8988T (cell line): ENCODE results near the gene RIMS3.
"Not testable (repeated sequence)": the region's sequence is repeated elsewhere in the genome, so short reads cannot be mapped to it uniquely, and the experiment has no call there.

Experiments used
- DNase-seq: peaks from one replicate; pipeline ENCODE4 v3.0.0; 2011

Gene RIMS3

DNA sequence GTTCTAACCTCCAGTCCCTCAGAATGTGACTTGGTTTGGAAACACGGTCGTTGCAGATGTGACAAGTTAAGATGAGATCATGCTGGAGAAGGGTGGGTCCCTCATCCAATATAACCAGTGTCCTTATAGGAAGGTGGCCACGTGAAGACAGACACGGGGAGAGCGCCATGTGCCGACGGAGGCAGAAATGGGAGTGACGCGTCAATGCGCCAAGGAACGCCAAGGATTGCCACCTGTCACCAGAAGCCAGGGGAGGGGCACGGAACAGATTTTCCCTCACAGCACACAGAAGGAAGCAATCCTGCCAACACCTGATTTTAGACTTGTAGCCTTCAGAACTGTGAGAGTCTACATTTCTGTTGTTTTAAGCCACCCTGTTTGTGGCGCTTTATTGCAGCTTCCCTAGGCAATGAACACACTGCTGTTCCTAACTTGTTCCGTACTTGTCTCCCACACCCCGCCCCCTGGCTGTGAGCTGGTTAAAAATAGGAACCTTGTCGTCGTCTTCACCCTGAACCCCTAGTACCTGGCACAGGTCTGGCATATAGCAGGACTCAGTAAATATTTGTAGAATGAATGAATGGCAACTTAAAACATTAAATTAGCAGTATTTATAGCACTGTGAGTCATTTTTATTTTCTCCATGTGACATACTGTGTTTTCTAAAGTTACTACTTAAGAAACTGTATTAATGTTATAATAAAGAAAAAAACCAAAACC lies 14.2 kb downstream of the RIMS3 start:
- no peak for DNase-seq

DNA sequence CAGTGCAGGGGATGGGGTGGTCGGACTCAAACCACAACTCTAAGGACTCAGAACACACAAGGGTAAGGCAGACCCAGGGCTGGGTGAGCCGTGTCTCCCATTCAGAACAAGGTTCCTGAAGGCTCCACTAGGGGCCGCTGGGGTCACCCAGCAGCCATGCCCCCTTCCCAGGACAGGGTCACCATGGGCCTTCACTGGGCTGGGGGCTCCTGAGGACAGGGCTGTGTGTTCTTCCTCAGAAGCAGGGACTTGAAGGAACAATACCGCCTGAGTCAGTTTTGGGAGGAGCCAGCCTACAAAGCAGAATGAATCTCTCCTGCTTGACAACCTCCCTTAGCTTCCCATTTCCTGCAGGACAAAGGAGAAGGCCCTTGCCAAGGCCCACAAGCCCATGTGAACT lies 15.4 kb downstream of the RIMS3 start:
- DNase-seq = no peak

DNA sequence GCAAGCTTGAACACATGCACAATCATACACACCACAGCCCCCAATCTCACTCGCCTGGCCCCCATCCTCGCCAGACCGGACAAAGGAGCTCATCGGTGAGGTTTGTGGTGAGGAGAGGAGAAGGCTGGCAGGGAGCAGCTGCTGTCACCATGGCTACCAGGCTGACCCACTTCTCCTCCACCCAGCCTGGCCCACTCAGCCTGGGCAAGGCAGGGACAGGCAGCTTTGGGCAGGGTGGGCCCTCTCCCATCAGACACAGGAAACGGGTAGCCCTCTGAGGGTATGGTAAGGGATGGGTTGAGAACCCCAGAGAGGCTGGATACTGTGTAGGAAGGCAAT lies 15.9 kb downstream of the RIMS3 start:
- DNase-seq = no peak

DNA sequence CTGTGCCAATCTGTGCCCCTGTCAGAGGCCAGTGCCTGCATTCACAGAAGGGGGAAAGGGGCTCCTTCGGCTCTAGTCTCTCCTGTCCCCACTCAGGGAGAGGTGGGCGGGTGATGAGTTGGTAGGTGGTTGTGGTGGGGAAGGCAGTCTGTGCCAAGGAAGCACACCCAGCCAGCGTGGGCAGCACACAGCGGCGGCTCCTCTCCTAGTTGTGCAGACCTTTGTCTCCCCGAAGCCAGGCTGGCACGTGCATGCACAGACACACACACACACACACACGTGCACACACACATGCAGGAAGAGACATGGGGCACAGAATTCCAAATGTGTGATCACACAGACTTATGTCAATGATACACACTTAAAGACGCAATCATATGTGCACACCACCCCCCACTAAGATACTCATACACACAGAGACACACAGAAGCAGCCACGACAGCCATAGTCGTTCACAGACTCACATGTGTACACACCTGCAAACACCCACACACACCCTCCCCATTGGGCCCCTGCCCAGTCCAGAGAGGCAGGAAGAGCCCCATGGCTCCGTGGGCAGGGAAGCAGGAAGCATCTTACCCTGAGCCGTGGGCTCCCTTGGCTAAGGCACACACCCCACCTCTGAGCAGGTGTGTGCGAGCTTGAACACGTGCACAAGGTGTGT lies 16.4 kb downstream of the RIMS3 start:
- no peak for DNase-seq

DNA sequence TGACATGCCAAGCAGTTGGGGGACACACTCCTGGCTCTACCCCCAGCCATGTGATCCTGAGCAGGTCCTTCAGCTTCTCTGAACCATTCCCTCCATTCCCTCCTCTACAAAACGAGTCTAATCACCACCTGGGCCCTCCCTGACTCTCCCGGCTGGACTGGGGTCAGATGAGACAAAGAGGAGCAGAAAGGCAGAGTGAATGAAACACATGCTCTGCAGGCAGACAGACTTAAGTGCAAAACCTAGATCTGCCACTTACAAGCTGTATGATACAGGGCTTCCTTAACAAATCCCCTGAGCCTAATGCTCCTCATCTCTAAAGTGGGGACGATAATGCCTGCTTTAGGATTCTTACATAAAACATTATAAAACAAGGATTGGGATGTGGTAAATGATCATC lies 17.3 kb downstream of the RIMS3 start:
- DNase-seq = no peak

DNA sequence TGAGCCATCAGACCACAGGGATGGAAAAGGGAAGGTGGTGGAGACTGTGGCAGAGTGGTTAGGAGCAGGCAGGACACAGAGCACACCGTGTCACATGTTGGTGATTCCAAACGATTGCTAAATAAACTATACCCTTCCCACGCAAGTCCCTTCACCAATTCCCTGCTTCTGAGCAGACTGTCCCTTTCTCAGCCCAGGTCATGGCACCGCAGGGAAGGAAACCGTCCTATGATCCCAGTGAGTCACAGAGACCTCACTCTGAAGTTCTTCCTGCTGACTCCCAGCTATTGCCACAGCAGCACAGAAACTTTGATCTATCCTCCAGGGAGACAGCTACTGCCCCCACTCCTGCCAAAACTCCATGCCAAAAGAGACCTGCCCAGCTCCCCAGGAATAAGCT lies 19.2 kb downstream of the RIMS3 start:
- no peak for DNase-seq

DNA sequence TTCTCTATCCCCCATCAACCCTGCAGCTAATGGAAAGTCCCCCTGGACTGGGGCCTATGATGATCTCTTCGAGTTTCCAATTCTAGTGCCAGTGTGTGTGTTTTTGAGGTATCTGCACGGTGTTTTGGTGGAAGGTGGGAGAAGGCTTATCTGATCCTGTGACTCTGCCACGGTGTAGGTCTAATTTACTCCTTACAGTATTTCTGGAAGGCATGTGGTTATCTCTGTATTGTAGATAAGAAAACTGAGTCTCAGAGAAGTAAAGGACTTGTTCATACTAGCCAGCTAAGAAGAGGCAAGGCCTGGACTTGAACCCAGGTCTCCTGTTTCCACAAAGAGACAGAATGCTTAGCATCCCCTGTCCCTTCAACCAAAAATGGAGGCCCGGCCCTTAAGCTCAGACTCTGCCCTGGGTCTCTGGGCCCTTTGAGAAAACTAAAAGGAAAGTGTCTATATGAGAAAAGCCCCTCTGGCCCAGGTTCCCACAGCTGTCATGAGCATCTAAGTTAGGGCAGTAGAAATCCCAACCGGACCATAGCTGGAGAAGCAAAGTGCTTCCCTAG lies 20.3 kb downstream of the RIMS3 start:
- no peak for DNase-seq

DNA sequence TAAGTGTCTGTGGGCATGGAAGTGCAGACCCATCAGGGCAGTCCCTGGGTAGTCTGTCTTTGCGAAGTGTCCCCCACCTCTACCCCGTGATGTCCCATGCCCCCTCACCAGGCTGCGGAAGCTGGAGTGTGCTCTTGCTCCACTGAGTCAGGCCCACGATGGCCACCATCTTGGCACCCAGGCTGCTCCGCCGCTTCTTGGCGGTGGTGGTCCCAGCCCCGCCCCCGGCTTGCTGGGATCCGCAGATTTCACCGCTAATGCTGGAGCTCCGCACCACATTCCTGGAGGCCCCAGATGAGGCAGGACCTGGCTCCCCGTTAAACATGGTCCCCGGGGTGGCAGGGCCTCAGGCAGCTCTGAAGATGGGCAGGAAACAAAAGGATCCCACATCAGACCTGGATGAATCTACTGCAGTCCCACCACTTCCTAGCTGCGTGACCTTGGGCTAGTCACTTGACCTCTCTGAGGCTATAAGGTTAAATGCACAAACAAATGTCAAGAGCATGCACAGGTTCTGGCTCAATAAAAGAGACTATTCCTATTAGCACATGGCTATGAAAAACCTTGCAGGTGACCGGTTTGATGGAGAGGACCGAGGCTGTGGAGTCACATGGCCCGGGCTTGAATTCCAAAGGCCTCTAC lies 23.8 kb downstream of the RIMS3 start:
- DNase-seq = no peak

DNA sequence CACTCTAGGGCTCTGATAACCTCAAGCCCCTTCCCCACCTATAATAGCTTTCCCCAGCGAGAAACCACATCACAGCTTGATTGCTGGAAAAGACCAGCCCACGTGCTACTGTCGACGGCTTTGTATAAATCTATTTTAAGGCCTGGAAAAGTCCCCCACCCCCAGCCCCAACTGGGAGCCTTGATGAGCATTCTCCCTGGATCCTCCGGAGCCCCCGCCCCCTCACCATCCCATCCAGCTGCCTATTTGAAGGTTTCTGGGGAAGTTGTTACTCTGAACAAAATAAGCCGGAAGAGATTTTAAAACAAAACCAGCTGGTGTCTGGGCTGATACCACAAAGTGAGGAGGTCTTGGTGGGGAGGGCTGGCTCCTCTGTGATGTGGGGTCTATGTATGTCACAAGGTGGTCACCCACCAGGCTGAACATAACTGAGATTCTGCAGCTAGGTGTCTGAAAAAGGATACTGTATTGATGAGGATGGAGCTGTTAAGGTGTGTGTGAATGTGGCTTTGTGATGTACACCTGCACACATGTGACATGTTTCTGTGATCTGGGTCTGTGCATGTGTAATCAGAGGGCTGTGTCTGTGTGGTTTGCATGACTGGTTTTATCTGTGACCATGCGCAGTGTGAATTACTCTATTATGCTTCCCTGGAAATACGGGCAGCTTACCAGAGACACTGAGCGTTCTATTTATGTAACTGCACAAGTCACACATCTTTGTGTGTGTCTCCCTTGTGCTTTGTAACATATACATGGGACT lies 25.0 kb downstream of the RIMS3 start:
- DNase-seq = no peak

DNA sequence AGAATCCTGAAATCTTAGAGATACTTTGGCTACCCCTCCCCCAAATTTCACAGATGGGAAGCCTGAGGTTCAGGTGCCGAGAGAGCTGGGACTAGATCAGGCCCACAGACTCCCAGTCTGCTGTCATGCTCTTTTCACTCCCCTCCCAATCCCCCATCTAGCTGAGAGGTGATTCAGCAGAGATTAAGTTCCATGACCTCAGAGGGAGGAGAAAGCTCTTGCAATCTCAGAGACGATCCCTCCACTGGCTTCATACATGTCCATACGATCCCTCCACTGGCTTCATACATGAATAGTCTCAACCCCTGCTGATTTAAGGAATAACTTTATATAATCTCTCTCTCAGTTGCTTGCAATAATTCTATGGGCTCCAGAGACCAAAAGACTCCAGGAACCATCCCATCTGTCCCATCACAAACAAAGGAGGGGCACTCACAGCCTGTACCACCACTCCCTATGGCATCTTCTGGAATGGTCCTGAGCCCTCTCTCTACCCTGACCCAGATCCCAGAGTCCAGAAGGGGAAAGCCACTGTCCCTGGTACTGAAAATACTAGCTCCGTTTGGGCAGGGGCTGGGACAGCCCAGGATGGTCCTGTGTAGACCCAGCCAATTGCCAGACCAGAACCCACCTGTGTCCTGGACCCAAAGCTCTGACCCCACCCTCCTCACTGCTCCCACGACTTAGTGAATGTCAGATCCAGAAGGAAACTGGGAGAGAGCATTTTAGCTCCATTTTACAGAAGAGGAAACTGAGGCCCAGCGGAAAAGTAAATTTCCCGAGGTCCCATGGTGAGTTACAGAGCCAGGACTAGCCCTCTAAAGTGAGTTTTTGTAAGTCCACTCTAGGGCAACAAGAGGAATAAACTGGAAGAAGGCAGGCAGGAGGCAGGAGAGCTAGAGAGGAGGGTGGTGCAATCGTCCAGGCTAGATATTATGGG lies 27.1 kb downstream of the RIMS3 start:
- no peak for DNase-seq

DNA sequence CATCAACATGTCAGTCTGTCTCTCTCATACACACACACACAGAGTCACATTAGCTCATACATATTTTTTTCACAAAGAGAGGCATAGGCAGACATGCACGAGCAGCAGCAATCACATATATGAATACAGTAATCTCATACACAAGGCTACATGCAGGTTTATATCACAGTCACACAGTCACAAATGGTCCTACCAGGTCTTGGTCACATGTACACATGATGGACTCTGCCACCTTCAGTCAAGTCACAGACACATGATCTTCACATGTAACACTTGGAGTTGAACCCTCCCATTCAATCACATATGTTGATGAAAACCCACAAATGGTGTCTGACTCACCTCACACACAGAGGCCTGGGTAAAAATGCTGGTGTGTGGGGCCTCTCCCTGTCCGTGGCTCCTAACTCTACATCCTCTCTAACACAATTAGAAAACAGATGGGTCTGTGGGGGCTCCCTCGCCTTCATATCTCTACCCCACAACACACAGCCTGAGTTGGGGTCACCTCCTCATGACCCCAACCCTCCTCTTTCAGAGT lies 27.9 kb downstream of the RIMS3 start:
- DNase-seq = no peak

DNA sequence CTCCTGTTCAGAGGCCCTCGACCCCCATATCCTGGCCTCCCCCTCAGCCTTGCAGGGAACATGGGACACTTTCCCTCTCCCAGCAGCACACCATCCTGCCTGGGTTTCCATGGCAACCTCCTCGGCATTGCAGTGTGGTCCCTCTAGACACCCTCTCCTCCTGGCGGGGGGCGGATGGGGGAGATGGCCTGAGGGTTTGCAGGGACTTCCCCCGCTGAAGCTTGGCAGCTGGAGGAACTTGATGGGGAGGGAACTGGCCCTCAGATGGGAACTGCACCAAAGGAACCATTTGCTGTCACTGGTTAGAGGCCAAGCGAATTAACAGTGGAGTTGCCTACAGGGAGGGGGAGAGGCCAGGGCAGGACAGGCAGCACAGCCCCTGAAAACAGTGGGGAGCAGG lies 28.7 kb downstream of the RIMS3 start:
- DNase-seq = no peak

DNA sequence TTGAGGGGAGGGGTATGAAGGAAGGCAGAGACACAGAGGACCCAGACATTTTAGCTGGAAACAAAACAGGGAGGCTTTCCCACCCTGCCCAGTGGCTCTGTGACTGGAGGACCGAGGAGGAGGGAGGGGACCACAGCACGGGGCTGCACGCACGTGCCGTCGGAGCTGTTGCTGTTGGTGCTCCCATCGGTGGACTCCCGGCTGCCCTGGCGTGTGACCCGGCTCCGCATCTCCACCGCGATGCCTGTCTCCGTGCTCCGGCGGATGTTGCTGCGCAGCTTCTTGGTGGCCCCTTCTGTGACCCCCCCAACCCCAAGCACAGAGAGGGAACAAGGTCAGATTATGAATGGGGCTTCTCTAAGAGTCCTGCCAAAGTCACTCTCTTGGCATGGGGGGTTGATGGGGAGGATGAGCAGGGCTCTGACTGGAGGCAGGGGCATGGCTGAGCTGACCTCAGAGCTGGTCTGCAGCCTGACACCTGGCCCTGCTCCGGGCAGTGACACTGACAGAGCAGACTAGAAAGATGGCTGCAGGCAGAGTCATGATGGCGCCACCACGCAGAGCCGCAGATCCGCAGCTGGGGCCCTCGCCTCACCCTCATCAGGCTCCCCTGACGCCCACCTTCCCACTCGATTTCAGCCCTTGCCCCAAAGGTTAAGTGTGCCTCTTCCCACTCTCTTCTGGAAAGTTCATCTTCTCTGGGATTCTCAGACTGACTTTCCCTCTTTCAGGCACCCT lies 29.6 kb downstream of the RIMS3 start:
- DNase-seq = no peak

DNA sequence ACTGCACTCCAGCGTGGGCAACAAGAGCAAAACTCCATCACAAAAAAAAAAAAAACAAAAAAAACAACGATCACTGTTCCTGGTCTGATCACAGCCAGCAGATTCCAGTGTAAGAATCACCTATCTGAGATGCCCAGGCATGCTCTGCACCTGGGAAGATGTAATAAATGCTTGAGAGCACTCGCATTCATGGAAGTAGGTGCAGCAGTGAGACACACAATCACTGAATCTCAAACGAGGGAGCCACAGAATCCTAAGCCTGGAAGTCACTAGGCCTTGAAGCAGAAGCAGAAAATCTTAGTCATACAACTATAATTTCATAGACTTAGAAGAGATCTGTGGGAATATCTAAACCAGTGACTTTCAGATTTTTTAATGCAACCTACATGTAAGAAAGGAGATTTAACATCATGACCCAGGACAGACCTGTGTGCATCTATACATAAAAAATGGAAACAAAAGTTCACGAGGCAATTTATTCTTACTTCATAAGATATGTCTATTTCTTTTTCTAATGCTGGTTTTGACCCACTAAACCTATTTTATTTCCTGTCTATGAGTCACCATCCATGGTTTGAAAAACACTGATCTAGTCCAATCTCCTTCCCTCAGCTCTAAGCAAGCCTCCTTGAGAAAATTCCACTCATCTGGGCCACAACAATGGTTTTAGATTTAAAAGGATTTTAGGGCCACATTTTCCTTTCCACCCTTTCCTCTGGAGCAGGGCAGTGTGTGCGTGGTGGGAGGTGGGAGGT lies 30.4 kb downstream of the RIMS3 start:
- DNase-seq = no peak

DNA sequence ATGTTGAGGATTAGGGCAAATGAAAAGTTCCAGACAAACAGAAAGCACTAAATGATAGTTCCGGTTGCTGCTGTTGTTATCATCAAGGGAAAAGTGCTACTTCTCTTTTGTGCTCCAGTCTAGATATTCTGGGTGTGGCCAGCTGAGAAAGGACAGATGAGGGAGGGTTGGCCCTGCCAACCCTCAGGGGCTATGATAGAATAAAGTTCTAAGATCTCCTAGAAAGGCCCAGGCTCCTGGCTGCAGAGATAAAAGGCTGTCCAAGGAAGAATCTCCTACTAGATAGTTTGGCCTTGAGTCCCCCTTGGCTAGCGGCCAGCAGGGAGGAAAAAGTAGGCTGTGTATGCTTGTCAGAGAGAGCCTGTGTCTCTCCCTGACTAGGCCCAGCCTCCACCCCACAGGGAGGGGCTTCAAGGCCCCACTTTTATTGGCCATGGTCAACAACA lies 31.5 kb downstream of the RIMS3 start:
- no peak for DNase-seq

DNA sequence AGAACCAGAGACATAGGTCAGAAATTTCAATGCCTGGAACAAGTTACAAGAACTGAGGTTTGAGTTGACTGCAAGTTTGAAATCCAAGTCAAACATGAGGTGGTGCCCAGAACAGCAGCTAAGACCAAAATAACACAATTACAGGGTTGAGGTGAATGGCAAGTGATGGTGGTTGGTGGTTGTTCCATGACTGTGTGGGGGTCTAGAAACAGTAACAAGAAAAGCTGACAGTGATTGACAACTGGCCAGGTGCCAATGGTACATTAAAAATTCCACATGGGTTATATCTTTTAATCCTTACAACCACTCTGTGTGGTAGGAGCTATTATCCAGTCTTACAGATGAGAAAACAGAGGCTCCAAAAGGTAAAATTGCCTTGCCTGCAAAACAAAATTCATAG lies 32.0 kb downstream of the RIMS3 start:
- DNase-seq = no peak

DNA sequence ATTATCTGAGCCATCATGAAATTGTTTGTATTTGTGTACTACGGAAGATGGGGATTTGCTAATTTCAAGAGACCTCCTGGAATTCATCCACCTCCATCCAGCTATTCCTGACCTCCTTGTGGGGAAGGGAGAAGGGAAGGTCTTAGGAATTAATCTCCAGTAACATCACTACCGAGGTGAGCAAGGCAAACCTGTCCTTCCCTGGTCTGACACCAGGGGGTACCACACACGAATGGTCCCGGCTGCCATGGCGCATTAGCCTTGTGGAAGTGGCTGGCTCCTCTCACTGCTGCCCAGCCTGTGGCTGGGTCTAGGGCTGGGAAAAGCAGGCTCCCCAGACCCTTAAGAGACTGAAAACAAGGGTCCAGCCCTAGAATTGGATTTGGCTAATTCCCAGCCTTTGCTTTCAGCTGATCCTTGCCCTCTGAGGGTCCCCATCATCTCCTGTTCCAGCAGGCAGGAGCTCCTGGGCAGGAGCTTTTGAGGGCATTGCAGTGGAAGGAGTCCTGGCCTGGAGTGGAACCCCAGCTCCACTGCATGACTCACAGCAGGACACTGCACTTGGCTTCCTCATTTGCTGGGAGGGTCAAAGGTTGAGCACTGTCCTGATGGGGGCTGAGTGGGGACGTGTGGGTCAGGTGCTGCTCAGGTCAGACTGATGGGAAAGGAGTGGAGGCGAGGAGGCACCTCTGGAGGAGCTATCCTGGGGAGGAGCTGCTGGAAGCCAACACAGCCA lies 34.8 kb downstream of the RIMS3 start:
- DNase-seq = peak; percentile 42

DNA sequence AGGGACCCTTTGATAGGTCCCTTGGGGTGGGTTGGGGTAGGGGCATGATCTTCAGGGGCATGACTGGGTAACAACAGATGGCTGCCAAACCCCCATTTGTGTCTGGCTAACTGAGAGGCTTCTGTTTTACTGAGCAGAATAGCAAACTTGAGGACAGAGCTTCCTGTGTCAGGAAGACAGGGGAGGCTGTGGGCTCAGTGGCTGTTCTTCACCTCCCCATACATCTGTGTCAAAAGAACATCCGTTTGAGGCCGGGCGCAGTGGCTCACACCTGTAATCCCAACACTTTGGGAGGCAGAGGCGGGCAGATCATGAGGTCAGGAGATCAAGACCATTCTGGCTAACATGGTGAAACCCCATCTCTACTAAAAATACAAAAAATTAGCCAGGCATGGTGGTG lies 35.9 kb downstream of the RIMS3 start:
- DNase-seq = not testable (repeated sequence)

DNA sequence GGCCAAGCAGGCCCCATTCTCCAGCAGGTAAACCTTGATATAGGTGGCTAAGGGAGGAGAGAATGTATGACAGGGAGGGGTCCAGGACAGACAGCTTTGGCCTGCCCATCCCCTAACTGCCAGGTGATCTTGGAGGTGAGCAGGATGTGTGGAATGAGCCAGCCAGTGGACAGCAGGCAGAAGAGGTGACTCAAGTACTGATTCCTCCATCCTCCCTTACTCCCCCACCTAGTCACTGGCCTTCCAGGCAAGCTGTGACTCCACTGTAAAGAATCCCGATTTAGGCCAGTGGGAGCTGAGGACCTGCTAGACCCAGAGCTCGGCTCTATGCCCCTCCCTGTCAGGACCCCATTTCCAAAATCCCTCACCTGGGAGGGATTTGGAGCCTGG lies 36.6 kb downstream of the RIMS3 start:
- DNase-seq = no peak
